ENCODE data around the gene NR2E3.

DNA sequence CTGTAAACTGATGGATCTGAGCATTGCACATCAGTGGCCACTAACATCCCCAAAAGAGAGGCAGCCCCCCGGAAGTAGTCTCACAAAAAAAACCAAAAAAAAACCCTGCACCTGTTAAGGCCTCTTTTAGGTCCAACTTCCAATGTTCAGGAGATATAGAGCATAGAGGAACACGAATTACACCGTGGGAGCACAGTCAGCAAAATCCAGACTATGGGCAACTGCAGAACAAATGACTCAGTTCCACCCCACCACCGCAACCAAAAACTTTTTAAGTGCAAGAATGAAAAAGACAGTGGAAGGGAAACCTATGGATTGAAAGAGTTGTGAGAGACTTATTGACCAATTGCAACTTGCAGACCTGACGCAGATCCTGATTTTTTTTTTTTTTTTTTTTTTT is 42.2 kb upstream of the NR2E3 start:
- no peak for TF ChIP-seq PREB (CRISPR knock-in tag; IDR thresholded peaks at IDR 0.05)
- no peak for TF ChIP-seq ATF6 (CRISPR knock-in tag; conservative IDR thresholded peaks at IDR 0.05)
- no peak for TF ChIP-seq FOXK2 (IDR thresholded peaks at IDR 0.05)
- TF ChIP-seq KLF16 (CRISPR knock-in tag; IDR thresholded peaks at IDR 0.05), result no peak
- TF ChIP-seq ZNF768 (CRISPR knock-in tag; IDR thresholded peaks at IDR 0.05), result no peak
- TF ChIP-seq CTCF (CRISPR knock-in tag; IDR thresholded peaks at IDR 0.05), result no peak
- no peak for TF ChIP-seq MYC (CRISPR knock-in tag; IDR thresholded peaks at IDR 0.05; ENCODE audit: borderline replicate concordance)
- no peak for TF ChIP-seq MAX (IDR thresholded peaks at IDR 0.05)
- TF ChIP-seq JUND (CRISPR knock-in tag; IDR thresholded peaks at IDR 0.05), result no peak

Data from HepG2 (cell line).